Ishikawa (cell line): ENCODE data around the gene PHLDA2.

ENCODE experiments used
- EP300 ChIP-seq: IDR thresholded peaks from 2 replicates; pipeline ENCODE4 v1.6.1; 2012; ENCODE audit warnings: borderline replicate concordance
- RAD21 ChIP-seq: IDR thresholded peaks from 2 replicates; pipeline ENCODE4 v1.6.1; 2012; ENCODE audit warnings: low read depth

DNA sequence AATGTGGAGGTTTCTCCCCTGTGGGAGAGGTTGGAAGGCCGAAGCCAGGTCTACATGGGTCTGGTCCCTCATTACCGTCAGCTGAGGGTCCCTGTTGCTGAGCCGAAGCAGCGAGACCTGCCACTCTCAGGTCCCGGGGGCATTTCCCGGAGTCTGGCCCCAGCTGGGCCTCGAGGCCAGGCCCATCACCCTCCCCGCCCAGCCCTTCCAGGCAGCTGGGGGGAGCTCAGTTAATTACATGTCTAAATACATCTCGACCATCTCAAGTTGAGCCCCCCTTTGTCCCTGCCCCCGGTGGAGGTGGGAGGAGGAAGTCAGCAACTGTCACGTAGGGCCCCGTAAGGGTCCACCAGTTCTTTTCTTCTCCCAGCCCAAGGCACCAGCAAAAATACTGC, 47.2 kb downstream of the PHLDA2 start:
- TF ChIP-seq RAD21 (no peak), EP300 (no peak)
